MM.1S (cell line): Measurements from ENCODE around the gene NLRP9.

ENCODE experiments used
- EZH2 ChIP-seq: fragments of 300-600 bp; sonication (generic); optimal IDR thresholded peaks from 2 replicates; pipeline ENCODE3; 2017; ENCODE audit warnings: low read depth, mild to moderate bottlenecking, antibody characterized with exemption, low read length, mixed read lengths
- EZH2phosphoT487 ChIP-seq: fragments of 300-600 bp; sonication (generic); IDR thresholded peaks from 2 replicates; pipeline ENCODE4 v1.6.1; 2018; ENCODE audit warnings: antibody characterized with exemption, low read length
- TF ChIP-seq, protein P1 (sequence below): fragments of 300-600 bp; sonication (generic); IDR thresholded peaks from 2 replicates; pipeline ENCODE4 v1.5.1; 2016; ENCODE audit warnings: antibody characterized with exemption, low read length, mixed read lengths

DNA sequence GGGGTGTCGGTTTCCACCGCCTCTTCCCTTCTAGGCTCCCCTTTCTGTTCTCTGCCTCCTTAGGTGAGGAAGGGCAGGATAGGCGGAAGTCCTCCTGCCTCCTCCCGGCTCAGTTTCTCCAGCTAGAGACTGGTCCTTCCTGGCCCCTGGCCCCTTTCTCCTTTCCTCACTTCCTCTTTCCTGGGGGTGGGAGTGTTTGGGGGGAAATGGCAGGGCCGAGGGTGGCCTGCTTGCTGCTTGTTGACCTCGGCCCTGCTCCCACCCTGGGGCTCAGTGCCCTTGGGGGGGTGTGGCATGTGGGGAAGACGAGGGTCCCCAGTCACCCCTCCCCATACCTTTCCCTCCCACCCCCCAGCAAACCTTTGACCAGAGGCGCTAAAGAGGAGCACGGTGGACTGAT lies 78.4 kb downstream of the NLRP9 start:
- TF ChIP-seq, protein P1, sequence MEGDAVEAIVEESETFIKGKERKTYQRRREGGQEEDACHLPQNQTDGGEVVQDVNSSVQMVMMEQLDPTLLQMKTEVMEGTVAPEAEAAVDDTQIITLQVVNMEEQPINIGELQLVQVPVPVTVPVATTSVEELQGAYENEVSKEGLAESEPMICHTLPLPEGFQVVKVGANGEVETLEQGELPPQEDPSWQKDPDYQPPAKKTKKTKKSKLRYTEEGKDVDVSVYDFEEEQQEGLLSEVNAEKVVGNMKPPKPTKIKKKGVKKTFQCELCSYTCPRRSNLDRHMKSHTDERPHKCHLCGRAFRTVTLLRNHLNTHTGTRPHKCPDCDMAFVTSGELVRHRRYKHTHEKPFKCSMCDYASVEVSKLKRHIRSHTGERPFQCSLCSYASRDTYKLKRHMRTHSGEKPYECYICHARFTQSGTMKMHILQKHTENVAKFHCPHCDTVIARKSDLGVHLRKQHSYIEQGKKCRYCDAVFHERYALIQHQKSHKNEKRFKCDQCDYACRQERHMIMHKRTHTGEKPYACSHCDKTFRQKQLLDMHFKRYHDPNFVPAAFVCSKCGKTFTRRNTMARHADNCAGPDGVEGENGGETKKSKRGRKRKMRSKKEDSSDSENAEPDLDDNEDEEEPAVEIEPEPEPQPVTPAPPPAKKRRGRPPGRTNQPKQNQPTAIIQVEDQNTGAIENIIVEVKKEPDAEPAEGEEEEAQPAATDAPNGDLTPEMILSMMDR = no peak
- TF ChIP-seq EZH2phosphoT487 (no peak), EZH2 (no peak)
